Stomach (tissue), 4 donors: Measurements from ENCODE around the gene PSENEN.

Experiments used
- CTCF ChIP-seq, 7 experiments: fragments of 450-650 bp in 4 of 7; fragments of 200-600 bp in 3 of 7; sonication (generic) in 3 of 7; IDR thresholded peaks; one replicate each; pipeline ENCODE4 v1.5.1; 2016 to 2019; ENCODE audit warnings: antibody characterized with exemption in 7 of 7, control low read depth in 2 of 7, mild to moderate bottlenecking in 1 of 7
- EP300 ChIP-seq: sonication (generic); formaldehyde crosslinking; IDR thresholded peaks from one replicate; pipeline ENCODE4 v1.6.1; 2017; ENCODE audit warnings: antibody characterized with exemption

- TF ChIP-seq EP300 (no peak), CTCF (IDR thresholded peaks at IDR 0.05) (no peak)
Observed at GRCh38 chr19:35725216-35725861, 20.1 kb upstream of the PSENEN start.
